Measurements from ENCODE around the gene GRHL1.

GRHL1 gene, protein sequence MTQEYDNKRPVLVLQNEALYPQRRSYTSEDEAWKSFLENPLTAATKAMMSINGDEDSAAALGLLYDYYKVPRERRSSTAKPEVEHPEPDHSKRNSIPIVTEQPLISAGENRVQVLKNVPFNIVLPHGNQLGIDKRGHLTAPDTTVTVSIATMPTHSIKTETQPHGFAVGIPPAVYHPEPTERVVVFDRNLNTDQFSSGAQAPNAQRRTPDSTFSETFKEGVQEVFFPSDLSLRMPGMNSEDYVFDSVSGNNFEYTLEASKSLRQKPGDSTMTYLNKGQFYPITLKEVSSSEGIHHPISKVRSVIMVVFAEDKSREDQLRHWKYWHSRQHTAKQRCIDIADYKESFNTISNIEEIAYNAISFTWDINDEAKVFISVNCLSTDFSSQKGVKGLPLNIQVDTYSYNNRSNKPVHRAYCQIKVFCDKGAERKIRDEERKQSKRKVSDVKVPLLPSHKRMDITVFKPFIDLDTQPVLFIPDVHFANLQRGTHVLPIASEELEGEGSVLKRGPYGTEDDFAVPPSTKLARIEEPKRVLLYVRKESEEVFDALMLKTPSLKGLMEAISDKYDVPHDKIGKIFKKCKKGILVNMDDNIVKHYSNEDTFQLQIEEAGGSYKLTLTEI

DNA sequence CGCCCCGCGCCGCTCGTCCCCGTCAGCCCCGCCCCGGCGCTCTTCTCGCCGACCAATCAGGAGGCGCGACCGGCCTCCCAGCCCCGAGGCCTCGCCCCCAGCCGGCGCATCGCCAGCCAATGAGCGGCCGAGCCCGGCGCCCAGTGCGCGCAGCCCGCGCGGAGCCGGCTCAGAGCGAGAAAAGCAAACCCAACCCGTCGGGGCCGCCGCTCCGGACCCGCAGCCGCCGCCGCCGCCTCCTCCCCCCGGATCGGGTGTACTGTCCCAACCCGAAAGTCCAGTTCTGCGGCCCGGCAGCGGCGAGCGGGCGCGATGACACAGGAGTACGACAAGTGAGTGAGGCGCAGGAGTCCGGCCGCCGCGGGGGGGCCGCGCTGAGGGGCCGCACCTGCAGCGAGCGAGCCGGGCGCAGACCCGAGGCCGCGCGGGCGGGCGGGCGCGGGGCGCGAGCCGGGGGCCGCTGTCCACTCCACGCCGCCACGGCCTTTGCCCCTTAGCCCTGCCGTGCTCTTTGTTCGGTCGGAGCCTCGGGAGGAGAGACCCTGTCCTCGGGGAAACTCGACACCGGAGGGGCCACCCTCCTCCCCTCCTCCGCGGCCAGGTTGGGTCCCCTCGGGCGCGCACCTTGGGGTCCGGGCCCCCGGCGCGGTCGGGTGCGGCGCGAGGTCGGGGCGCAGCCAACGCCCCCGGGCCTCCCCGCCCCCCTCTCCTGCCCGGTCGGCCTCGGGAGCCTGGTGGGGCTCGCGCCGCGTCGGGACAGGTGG lies at the start of gene GRHL1:
Gene GRHL1 (plus strand): TSS at position 172 of the 764 bp plus-strand sequence. CDS start 141 bp downstream, at position 313.
- TF ChIP-seq, protein P1, sequence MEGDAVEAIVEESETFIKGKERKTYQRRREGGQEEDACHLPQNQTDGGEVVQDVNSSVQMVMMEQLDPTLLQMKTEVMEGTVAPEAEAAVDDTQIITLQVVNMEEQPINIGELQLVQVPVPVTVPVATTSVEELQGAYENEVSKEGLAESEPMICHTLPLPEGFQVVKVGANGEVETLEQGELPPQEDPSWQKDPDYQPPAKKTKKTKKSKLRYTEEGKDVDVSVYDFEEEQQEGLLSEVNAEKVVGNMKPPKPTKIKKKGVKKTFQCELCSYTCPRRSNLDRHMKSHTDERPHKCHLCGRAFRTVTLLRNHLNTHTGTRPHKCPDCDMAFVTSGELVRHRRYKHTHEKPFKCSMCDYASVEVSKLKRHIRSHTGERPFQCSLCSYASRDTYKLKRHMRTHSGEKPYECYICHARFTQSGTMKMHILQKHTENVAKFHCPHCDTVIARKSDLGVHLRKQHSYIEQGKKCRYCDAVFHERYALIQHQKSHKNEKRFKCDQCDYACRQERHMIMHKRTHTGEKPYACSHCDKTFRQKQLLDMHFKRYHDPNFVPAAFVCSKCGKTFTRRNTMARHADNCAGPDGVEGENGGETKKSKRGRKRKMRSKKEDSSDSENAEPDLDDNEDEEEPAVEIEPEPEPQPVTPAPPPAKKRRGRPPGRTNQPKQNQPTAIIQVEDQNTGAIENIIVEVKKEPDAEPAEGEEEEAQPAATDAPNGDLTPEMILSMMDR (IDR thresholded peaks at IDR 0.05; ENCODE audit: extremely low read depth, insufficient read depth, missing control alignments): no peak
- in situ Hi-C loops (cut with MboI; ENCODE audit: low pct_unique_long_range_greater_than_20kb, low sequenced_read_pairs, unreplicated experiment): no loop called here

DNA sequence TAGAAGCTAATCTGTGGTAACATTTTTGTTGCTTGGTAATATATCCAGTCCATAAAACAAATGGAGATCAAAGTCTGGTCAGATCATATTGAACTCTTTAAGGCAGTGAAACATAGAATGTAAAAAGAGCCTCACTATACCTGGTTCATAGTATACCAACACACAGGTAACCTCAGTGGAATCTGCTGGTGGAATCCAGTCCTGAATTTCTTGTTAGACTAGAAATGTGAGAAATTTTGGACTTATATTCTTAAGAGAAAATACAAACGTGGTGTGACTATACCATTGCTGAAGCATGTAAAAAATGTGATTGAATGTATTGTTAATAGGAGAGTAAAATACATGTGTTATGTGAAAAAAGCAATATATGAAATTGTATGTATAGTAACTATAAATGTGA lies 46.1 kb upstream of the GRHL1 start:
- in situ Hi-C loops (cut with MboI; ENCODE audit: low pct_unique_long_range_greater_than_20kb, low sequenced_read_pairs, unreplicated experiment): no loop called here
- TF ChIP-seq, protein P1 (IDR thresholded peaks at IDR 0.05; ENCODE audit: extremely low read depth, insufficient read depth, missing control alignments): no peak
- DNase-seq (ENCODE audit: low spot score): no peak

More for the DNA sequence above, at the start of gene GRHL1:
- peak; percentile 100 for DNase-seq (ENCODE audit: low spot score)

DNA sequence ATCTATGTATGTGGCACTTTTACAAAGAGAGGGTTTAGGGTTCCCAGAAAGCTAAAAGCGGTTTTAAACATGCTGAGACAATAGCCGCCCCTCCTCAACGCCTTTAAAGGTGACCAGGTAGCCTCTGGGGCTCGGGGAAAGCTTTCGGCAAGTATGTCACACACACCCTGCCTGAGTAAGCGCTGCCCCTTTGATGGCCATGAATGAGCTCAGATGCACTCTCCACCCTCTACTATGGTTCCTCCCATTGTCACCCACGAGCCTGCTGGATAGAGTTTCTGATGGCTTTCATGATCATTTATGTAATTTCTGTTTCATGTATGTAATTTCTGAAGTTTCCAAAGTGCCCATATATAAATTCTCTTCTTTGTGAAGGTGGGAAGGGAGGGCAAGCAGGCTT lies 44.1 kb upstream of the GRHL1 start:
- in situ Hi-C loops (cut with MboI; ENCODE audit: low pct_unique_long_range_greater_than_20kb, low sequenced_read_pairs, unreplicated experiment): no loop called here
- no peak for DNase-seq (ENCODE audit: low spot score)
- TF ChIP-seq, protein P1 (IDR thresholded peaks at IDR 0.05; ENCODE audit: extremely low read depth, insufficient read depth, missing control alignments): no peak

DNA sequence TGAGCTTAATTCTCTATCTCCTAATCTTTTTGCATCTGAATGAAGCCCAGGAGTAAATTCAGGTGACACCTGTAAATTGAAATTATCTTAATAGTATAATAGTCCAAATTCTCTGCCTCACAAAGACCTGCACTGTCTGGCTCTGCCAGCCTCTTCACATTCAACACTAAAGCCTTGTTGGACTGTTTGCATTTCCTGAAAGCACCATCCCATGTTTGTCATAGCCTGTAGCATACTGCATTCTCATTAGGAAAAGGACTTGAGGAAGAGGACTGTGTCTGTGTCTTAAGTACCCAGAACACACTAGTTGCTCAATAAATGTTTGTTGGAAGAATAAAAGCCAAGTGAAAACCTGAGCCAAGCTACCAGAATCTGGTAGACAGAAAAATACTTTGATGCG lies 42.9 kb upstream of the GRHL1 start:
- in situ Hi-C loops (cut with MboI; ENCODE audit: low pct_unique_long_range_greater_than_20kb, low sequenced_read_pairs, unreplicated experiment): no loop called here
- no peak for DNase-seq (ENCODE audit: low spot score)
- TF ChIP-seq, protein P1 (IDR thresholded peaks at IDR 0.05; ENCODE audit: extremely low read depth, insufficient read depth, missing control alignments): no peak

DNA sequence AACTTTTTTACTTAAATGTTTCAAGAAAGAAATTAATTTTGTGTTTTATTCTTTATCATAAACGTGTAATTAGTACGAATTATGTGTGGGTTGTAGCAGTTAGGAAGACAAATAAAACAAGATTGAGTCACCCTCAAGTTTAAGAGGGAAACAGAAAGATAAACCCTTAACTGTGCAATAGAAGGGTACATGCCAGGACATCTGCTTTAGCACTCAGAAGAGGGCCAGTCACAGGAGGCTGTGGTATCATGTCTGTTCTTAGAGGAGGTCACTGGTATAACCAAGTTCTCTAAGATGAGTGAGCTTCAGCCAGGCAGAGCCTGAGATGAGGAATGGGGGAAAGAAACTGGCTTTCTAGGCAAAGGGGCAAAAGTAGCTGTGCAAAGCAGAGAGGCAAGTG lies 42.4 kb upstream of the GRHL1 start:
- in situ Hi-C loops (cut with MboI; ENCODE audit: low pct_unique_long_range_greater_than_20kb, low sequenced_read_pairs, unreplicated experiment): no loop called here
- no peak for DNase-seq (ENCODE audit: low spot score)
- TF ChIP-seq, protein P1 (IDR thresholded peaks at IDR 0.05; ENCODE audit: extremely low read depth, insufficient read depth, missing control alignments): no peak

DNA sequence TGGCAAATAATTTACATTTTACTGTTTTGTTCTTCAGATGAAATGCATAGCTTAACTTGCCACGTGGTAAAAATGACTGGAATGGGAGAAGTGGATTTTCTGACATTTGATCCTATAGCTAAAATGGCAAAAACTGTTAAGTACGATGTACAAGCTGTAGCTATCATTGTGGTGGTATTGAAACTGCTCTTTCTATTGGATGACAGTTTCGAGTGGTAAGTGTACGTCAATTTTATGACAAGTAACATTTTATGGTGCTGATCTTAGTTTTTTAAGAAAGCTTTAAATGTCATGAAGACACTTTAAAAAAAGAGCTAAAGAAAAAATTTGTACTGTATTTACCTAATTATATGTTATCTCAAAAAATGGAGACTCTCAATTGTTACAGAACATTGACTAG lies 40.8 kb upstream of the GRHL1 start:
- in situ Hi-C loops (cut with MboI; ENCODE audit: low pct_unique_long_range_greater_than_20kb, low sequenced_read_pairs, unreplicated experiment): no loop called here
- DNase-seq (ENCODE audit: low spot score): no peak
- TF ChIP-seq, protein P1 (IDR thresholded peaks at IDR 0.05; ENCODE audit: extremely low read depth, insufficient read depth, missing control alignments): no peak

All from GM13977 (cell line).